ENCODE data around the gene TLR10.
"Not testable (repeated sequence)": the region's sequence is repeated elsewhere in the genome, so short reads cannot be mapped to it uniquely, and the experiment has no call there.

Gene TLR10

DNA sequence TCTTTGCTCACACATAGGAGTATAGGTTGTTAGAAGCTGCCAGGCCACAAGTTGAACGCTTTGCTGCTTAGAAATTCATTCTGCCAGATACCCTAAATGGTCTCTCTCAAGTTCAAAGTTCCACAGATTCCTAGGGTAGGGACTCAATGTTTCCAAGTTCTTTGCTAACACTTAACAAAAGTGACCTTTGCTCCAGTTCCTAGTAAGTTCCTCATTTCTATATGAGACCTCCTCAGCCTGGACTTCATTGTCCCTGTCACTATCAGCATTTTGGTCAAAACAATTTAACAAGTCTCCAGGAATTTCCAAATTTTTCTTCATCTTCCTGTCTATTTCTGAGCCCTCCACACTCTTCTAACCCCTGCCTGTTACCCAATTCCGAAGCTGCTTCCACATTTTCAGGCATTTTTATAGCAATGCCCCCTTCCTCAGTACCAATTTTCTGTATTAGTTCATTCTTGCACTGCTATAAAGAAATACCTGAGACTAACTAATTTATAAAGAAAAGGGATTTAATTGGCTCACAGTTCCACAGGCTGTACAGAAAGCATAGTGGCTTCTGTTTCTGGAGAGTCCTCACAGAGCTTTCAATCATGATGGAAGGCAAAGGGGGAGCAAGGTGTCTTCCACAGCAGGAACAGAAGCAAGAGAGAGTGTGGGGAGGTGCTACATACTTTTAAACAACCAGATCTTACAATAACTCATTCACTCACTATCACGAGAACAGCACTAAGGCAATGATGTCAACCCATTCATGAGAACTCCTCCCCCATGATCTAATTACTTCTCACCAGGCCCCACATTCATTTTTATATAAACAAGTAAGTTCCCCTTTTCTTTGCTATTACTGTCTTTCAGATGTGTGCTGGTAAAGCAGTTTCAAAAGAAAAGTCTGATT is 33.3 kb upstream of the TLR10 start:
- Mint-ChIP-seq H3K4me1 (no peaks in the 10 kb centered on the region), H3K4me3 (no peak overlapping the region), H3K9me3 (peaks cover 14% of the 10 kb centered on the region), H3K27ac (no peak overlapping the region), H3K36me3 (ENCODE audit: low read depth) (no peaks in the 10 kb centered on the region), H3K27me3 (ENCODE audit: low read depth, poor library complexity) (peaks cover 11% of the 10 kb centered on the region)
- DNase-seq = no peak
- TF ChIP-seq, protein P1, sequence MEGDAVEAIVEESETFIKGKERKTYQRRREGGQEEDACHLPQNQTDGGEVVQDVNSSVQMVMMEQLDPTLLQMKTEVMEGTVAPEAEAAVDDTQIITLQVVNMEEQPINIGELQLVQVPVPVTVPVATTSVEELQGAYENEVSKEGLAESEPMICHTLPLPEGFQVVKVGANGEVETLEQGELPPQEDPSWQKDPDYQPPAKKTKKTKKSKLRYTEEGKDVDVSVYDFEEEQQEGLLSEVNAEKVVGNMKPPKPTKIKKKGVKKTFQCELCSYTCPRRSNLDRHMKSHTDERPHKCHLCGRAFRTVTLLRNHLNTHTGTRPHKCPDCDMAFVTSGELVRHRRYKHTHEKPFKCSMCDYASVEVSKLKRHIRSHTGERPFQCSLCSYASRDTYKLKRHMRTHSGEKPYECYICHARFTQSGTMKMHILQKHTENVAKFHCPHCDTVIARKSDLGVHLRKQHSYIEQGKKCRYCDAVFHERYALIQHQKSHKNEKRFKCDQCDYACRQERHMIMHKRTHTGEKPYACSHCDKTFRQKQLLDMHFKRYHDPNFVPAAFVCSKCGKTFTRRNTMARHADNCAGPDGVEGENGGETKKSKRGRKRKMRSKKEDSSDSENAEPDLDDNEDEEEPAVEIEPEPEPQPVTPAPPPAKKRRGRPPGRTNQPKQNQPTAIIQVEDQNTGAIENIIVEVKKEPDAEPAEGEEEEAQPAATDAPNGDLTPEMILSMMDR (IDR thresholded peaks at IDR 0.05) = no peak

DNA sequence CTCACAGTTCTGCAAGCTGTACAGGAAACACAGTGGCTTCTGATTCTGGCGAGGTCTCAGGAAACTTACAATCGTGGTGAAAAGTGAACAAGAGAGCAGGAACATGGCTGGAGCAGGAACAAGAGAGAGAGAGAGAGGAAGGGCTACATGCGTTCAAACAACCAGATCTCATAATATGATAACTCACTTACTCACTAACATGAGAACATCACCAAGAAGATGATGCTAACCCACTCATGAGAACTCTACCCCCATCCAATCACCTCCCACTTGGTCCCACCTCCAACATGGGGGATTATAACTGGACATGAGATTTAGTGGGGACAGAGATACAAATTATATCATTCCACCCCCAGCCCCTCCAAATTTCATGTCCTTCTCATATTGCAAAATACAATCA is 31.6 kb upstream of the TLR10 start:
- Mint-ChIP-seq H3K36me3 (ENCODE audit: low read depth) (no peaks in the 10 kb centered on the region), H3K4me1 (no peaks in the 10 kb centered on the region), H3K9me3 (peaks cover 17% of the 10 kb centered on the region)

DNA sequence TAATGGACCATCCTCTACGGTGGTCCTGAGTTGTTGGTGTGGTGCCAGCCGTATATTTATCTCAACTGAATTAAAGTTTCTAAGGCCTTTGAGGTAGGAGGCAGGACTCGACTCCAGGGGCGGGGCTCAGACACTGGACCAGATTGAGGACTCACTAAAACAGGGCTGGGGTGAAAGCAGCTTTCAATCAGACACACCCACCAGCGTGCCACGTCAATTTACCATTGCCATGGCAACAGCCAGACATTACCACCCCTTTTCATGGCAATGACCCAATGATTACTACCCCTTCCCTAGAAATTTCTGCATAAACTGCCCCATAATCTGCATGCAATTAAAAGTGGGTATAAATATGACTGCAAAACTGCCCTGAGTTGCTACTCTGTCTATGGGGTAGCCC is 28.5 kb upstream of the TLR10 start:
- no peak overlapping the region for H3K4me3 Mint-ChIP-seq
- no peaks in the 10 kb centered on the region for H3K36me3 Mint-ChIP-seq (ENCODE audit: low read depth)
- no peaks in the 10 kb centered on the region for H3K27me3 Mint-ChIP-seq (ENCODE audit: low read depth, poor library complexity)
- peaks cover 22% of the 10 kb centered on the region for H3K9me3 Mint-ChIP-seq
- no peaks in the 10 kb centered on the region for H3K4me1 Mint-ChIP-seq
- TF ChIP-seq, protein P1 (IDR thresholded peaks at IDR 0.05) = no peak
- no peak overlapping the region for H3K27ac Mint-ChIP-seq
- no peak for DNase-seq

More for the DNA sequence above, 31.6 kb upstream of the TLR10 start:
- Mint-ChIP-seq H3K27me3 (ENCODE audit: low read depth, poor library complexity) (peaks cover 8% of the 10 kb centered on the region), H3K27ac (no peak overlapping the region), H3K4me3 (no peak overlapping the region)
- TF ChIP-seq, protein P1 (IDR thresholded peaks at IDR 0.05) = no peak
- no peak for DNase-seq

DNA sequence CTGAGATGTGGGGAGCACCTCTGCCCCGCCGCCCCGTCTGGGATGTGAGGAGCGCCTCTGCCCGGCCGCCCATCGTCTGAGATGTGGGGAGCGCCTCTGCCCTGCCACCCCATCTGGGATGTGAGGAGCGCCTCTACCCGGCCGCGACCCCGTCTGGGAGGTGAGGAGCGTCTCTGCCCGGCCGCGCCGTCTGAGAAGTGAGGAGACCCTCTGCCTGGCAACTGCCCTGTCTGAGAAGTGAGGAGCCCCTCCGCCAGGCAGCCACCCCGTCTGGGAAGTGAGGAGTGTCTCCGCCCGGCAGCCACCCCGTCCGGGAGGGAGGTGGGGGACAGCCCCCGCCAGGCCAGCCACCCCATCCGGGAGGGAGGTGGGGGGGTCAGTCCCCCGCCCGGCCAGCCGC is 24.7 kb upstream of the TLR10 start:
- not testable (repeated sequence) for DNase-seq; H3K4me1 Mint-ChIP-seq; H3K4me3 Mint-ChIP-seq; H3K27me3 Mint-ChIP-seq (ENCODE audit: low read depth, poor library complexity); H3K36me3 Mint-ChIP-seq (ENCODE audit: low read depth); H3K27ac Mint-ChIP-seq
- H3K9me3 Mint-ChIP-seq = peaks cover 31% of the 10 kb centered on the region

DNA sequence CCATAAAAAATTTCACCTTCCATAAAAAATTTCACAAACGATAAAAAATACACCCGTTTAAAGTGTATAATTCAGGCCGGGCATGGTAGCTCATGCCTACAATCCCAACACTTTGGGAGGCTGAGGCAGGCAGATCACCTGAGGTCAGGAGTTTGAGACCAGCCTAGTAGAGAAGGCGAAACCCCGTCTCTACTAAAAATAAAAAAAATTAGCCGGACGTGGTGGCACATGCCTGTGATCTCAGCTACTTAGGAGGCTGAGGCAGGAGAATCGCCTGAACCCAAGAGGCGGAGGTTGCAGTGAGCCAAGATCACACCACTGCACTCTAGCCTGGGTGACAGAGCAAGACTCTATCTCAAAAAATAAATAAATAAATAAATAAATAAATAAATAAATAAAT is 23.5 kb upstream of the TLR10 start:
- not testable (repeated sequence) for H3K4me3 Mint-ChIP-seq

DNA sequence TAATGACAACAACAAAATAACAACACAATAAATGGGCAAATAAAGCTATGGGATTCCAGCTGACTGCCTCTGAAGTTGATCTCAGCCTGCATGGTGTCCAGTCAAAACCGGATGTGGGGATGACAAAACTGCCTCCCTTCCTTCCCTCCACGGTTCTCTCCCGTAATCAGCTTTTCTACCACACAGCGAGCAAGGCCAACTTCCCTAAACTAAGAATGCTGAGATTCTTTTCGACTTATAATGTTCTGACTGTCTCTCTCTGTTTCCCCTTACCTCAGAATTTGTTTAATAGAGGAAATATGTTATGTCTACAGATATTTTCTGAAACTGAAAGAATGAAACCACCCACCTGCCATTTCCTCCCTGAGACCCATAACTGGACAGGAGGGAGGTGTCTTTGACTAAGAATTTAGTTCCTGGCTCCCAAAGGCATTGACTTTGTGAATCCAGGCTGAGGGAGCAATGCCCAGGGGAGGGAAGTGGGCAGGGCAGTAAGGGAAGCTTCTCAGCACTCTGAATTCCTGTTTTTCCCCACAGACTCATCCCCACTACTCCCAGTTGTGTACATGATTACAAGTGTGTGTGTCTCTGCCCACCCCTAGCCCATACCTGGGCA is 22.8 kb upstream of the TLR10 start:
- Mint-ChIP-seq H3K4me1 (no peaks in the 10 kb centered on the region), H3K27me3 (ENCODE audit: low read depth, poor library complexity) (peaks cover 3% of the 10 kb centered on the region), H3K27ac (peak overlapping the region; percentile 23), H3K36me3 (ENCODE audit: low read depth) (peaks cover 8% of the 10 kb centered on the region), H3K9me3 (peaks cover 50% of the 10 kb centered on the region), H3K4me3 (no peak overlapping the region)
- no peak for DNase-seq
- TF ChIP-seq, protein P1 (IDR thresholded peaks at IDR 0.05) = no peak

More for the DNA sequence above, 23.5 kb upstream of the TLR10 start:
- H3K9me3 Mint-ChIP-seq = peaks cover 43% of the 10 kb centered on the region
- not testable (repeated sequence) for H3K4me1 Mint-ChIP-seq; H3K27ac Mint-ChIP-seq; H3K27me3 Mint-ChIP-seq (ENCODE audit: low read depth, poor library complexity); H3K36me3 Mint-ChIP-seq (ENCODE audit: low read depth); DNase-seq

All from nephron progenitor cell (in vitro differentiated cells).